GM18873 (cell line): ENCODE measurements around the gene PRCC.

ENCODE experiments used
- ATAC-seq: cut with Tn5 transposase; IDR thresholded peaks from one replicate; pipeline ENCODE4 v1.9.1; 2021; ENCODE audit warnings: mild to moderate bottlenecking, moderate library complexity, moderate number of reproducible peaks; ENCODE audit not compliant: unreplicated experiment, low FRiP score

Gene PRCC

DNA sequence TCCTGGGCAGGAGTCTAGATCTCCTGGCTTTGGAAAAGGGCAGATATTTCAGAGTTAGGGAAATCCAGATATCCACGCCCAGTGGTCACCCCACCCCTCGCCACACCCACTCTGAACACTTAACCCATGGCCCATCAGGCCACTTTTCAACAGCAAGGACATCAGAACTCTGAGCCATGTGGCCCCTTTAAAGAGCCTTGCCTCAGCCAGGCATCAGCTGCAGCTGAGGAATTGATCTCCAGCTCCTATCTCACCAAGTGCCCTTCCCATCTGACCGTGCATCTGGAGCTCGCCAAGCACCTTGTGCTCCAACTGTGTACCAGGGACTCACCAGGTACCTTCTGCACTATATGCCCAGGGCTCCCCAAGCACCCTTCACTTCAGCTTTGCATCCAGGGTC, 69.6 kb downstream of the PRCC start:
- ATAC-seq: no peak

DNA sequence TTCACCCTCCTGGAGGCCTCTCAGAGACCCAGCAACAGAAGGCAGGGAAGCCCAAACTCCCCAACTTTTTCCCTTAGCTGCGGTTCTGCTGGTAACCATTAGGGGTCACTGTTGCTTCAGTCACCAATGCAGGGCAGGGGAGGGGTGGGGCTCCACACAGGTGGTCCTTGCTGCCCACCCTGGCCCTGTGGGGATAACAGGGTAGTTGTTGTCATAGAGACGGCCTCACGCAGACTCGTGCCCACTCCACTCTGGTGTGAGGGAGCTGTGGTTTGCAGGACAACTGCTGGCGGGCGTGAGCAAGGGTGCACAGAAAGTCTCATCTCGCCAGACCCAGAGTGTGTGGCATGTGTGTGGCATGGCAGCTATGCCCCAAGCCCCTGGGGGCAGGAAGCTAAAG, 71.6 kb downstream of the PRCC start:
- no peak for ATAC-seq

DNA sequence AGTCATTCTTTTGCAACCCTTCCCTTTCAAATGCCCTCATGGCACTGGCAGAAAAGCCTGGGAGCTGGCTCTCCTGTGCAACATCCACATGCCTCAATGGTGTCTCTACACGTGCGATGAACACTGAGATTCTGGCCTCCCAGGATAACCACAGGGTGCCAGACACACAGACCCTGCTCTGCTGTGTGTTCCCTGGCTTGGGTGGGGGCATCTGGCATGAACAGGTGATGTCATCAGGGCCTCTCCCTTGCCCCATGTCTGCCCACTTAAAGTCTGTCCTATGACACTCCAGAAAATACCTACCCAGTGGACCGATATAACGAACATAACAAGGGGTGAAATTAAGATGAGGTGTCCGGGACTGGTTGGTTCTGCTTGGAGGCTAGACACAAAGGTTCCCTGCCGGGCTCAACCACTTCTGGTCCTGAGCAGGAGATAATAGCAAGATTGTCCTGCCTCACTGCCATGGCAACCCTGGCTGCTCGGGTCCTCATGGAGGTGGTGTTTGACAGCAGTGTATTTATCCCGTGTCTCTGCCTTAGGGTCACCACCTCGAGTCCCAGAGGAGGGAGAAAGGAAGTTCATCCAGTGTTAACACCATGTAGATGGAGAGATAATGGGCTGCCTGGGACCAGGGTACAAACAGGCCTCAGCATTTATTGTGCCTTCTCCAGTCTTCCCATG, 72.2 kb downstream of the PRCC start:
- no peak for ATAC-seq

DNA sequence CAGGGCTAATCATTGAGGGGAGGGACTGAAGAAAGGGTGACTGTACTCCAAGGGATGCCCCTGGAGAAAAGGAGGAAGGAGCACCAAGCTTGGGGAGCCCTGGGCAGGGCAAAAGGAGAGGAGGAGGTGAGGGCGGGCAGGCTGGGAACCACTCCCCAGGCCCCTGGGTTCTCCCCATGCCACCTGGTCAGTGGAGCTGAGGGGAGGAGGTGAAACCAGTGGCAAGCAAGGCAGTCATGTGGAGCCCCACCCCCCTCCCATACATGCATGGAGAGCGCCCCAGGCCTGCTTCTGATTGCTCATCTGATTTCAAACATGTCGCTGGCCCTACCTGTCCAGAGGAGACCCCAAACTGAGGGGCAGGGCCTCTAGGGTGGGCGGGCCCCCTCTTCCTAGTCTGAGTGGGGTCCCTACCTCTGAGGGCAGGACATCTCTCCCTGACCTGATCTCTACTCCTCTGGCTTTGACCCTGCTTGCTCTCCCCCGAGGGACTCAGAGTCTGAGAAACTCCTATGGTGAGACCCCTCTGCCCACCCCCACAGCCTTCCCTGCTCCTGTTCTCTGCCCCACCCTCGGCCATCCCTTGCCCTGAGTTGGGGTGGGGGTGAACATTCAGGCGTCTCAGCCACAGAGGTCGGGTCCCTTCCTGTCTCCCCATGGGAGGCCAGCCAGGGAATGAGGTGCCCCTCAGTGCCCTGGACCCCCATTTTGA, 73.0 kb downstream of the PRCC start:
- ATAC-seq: no peak

DNA sequence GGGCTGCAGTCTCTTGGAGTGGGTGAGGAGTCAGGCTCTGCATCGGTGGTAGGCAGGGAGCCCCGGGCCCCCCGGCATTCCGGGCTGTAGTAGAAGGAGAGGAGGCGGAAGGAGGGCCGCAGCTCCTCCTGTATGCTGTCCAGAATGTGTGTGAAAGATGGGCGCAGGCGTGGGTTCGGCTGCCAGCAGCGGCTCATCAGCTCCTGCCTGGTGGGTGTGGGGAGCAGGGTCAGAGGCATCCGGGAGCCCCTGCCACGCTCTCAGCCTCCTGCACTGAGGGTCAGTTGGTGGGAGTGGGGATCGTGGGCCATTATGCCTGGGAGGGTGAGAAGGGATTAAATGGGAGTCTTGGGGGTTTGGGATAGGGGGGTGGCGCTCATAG, 73.6 kb downstream of the PRCC start:
- ATAC-seq: no peak

DNA sequence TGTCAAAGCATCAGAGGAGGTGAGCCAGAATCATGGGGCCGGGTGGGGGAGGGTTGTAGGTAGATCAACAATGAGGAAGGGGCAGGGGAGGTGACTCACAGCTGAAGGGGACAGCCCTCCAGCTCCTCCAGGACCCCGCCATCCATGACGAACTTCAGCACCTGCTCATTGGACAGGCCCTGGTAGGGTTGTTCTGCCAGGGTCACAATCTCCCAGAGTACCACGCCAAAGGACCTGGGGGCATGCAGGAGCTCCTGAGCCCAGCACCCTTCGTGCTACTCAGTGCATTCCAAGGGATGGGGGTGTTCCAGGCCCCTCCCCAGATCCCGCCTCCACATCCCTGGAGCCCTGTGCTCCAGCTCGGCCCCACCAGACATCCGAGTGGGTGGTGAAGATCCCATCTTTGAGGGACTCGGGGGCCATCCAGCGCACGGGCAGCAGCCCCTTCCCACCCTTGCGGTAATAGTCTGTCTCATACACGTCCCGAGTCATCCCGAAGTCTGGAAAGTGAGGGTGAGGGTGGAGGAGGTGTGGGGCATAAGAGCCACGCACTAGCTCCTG, 74.0 kb downstream of the PRCC start:
- no peak for ATAC-seq

DNA sequence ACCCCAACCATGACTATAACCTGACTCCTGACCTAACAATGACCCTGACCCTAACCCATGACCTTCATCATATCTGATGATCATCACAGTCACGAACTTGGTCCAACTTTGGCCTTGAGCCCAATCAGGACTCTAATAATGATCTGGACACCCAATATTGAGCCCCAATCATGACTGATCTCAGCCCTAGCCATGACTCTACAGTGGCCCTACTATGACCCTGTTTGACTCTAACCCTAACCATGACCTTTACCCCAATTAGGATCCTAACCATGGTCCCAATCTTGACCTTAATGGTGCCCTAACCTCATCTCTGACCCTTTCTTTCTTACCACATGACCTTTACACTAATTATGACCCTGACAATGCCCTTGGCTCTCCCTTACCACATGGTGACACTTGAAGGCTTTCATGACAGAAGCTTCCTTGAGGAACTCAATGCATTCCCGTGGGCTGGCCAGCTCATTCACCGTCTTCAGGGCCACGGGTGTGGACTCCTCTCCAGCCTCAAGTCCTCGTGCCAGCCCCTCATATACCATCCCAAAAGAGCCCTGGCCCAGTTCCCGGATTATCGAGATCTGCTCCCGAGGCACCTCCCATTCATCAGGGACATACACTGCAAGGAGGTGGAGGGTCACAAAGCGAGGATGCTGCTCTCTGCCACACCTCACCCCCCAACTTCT, 75.4 kb downstream of the PRCC start:
- no peak for ATAC-seq

DNA sequence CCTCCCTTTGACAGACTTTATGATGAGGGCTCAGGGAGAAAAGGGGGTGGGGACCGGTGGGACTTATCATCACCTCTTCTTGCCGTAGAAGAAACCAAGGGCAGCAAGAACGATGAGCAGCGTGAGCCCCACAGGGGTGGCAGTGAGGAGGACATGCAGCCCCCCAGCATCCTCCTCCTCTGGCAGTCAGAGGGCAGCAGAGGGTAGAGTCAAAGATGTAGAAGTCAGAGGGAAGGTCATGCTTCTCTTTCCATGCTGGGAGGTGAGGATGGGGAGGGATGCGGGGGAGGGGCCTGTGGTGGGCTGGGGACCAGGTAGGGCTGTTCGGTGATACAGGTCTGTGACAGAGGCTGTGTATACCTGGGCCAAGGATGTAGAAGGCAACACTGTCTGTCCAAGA, 76.8 kb downstream of the PRCC start:
- ATAC-seq: no peak

DNA sequence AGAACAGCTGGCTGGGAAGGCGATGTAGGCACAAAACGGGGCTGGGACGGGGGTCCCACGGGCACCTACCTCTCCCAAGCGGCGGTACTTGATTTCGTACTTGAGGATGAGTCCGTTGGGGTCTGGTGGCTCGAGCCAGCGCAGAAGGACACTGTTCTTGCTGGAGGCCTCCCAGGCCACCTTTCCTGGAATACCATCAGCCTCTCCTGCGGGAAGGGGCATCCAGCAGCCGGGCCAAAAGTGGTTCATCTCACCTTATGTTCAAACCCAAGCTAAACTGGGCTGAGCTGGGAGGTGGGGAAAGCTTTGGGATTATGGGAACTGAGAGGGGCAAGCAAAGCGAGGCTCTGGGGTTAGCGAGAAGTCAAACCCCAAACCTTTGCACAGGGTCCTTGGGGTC, 77.3 kb downstream of the PRCC start:
- ATAC-seq: no peak

DNA sequence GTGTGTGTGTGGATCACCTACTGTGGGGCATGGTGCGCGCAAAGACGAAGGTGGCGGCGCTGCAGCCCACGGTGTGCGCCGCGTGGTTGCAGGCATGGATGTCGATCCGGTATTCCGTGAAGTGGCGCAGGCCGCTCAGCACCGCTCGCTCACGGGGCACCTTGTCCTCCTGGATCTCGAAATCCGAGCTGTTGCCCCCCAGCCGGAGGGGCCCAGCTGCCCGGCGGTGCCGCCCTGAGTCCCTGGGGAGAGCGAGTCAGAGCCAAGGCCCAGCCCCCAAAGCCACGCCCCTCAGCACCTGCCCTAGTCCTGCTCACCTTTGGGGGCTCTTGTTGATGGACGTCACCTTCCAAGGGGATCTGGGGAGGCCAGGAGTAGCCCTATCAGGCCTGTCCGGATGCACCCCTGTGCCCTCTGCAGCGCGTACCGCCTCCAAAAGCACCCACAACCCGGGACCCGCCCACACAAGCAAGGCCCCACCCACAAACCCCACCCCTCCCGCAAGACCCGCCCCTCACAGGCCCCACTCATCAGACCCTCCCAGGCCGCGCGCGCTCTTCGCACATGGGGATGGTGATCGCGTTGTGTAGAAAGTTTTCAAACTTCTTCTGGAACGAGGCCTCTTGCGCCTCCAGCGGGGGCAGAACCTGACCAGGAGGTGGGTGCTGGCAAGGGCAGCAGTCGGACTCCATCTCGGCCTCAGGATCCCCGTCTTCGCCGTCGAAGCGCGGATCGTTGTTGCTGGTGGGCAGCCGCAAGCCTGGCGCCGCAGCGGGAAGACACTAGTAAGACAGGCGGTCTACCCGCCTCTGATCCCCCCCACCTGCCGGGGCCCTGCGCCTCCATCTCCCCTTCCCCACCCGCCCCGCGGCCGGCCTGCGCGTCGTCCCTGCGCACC, 78.0 kb downstream of the PRCC start:
- ATAC-seq: no peak

DNA sequence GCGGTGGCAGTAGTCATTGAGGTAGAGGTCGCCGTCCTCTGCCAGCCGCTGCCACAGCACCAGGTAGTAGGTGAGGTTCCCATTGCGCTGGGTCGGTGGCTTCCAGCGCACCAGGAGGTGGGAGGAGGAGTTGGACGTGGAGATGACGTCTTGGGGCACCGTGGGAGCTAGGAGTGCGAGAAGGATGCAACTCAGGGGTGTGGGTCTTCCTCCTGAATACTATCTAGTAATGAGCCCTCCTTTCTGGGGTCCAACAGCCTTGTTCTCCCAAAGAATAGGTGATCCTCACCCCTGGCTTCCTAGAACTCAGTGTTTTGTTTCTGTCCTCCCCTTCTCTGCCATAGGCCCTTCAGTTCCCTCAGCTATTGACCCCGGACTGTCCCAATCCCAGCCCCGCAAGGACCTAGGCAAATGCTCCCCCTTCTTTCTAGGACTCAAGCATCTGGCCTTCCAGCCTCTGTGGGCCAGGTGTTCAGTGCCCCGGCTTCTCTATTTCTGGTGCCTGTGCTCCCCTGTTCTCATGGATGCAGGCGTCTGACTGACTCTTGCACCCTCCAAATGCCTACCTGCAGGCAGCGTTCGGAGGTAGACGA, 78.7 kb downstream of the PRCC start:
- no peak for ATAC-seq

DNA sequence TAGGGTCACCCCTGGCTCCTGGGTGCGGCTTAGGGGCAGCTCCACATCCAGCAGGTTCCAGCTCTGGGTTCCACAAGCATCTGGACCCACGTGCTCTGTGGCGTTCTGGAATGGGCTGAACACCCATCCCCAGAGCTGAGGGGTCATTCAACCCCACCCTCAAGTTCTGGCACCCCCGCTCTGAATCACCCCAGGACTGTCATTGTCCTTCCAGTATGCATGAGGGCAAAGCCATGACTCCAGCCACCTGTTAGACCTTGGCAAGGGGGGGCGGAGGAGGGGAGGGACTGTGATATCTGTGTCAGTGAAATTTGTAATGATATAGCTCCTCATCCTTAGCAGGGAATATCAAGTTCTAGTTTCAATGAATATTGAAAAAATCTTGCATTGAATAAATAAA, 79.3 kb downstream of the PRCC start:
- ATAC-seq: no peak

DNA sequence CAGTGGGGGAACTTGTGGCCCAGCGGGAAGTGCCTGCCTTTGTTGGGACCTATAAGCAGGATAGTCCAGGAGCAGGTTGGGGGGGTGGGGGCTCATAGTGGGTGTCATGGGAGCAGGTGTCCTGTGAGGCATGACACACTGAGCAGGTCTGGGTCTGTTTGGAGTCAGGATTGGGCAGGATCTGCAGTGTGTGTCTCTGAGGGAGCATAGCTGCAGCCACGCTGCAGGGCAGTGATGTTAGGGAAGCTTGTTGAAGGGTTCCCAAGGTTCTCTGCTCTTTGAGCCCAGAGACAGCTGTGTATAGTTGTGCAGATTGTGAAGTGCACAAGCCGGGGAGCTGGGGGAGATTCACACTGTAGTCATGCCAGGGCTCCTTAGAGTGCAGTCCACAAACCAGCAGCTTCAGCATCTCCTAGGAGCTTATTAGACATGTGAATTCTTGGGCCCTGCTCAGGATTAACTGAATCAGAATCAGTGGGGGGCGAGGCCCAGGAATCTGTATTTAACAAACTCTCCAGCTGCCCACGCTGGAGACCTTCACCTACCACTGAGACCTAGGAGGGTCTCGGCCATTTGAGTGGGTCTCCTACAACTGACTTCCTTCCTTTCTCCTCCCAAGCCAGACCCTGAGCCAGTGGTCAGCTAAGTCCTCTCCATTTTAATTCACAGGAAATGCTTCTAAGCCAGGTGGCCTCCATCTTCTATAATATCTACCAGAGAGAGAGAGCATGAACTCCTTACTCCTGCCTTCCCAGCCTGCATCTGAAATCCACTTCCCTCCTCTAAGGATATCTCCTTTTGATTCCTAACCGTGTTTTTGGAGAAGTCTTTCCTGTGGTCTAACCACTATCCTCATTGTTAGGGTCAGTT, 80.5 kb downstream of the PRCC start:
- ATAC-seq: no peak

DNA sequence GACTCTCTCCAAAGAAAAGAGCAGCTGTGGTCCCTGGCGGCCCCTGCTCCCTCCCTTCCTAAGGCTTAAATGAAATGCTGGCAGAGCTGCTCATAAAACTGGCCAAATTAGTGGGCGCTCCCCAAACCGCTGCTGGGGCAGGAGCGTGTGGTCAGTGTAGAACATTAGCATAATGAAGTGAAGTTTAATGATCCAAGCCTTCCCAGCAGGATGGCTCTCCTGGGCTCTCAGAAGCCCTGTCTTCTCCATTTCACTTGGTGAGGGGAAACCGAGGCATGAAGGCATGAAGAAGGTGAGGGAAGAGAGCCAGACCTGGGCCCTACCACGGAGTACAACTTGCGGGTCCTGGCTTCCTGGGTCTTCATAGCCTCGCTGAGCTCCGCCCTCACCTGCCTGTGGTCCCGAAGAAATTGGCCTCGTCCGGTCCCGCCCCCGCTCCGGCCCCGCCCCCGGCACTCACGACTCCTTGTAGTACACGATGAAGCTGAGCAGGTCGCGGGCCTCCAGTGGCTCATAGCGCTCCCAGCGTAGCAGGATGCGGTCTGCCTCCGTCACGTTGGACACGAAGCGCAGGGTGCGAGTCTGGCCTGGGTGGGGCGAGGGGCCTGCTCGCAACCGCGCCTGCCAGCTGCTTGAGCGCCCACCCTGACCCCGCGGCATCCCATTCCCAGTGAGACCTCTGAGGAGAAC, 81.3 kb downstream of the PRCC start:
- no peak for ATAC-seq

DNA sequence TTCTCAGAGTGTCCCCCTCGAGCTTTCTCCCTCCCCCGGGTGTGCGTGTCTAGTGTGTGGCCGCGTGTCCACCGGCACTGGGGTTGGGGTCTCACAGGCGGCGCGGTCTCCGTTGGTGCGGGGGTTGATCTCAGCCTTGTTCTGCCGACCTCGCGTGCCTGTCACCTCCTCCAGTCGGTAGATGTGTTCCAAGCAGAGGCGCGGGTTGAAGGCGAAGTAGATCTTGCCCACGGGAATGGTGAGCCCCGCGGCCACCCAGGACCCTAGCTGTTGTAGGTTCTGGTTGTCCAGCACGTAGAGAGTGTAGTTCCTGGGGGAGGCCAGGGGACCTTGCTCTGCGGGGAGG, 81.8 kb downstream of the PRCC start:
- ATAC-seq: no peak
